Right lobe of liver (tissue), 6 donors: ENCODE data around the gene EPN3. TPM values are rescaled to one million over a fixed set of nuclear protein-coding genes. Genes with fewer than 3 reads are reported as not detected.

Source experiments
- ATAC-seq, 4 donors: fragments of 200-7000 bp; cut with Tn5 transposase; one replicate each; pipeline ENCODE4 v1.9.1; 2020; ENCODE audit warnings: mild to moderate bottlenecking in 4 of 4, moderate library complexity in 4 of 4
- DNase-seq, 3 donors: peaks; one replicate each; pipeline ENCODE4 v3.0.0-alpha.2; 2020
- H3K27ac ChIP-seq, 3 donors: fragments of 200-600 bp; one replicate each; pipeline ENCODE4 v1.8.0; 2022
- H3K27me3 ChIP-seq, 2 donors: fragments of 200-600 bp; one replicate each; pipeline ENCODE4 v1.8.0; 2022
- H3K36me3 ChIP-seq, 4 donors: fragments of 200-600 bp; sonication (generic) in 1 of 4; one replicate each; pipeline versions ENCODE4 v1.5.1 to v1.8.0; 2017 to 2022; ENCODE audit warnings: control low read depth in 1 of 4
- H3K4me1 ChIP-seq, 4 donors: fragments of 200-600 bp; sonication (generic) in 1 of 4; one replicate each; pipeline versions ENCODE4 v1.5.1 to v1.8.0; 2017 to 2022; ENCODE audit warnings: control low read depth in 1 of 4
- H3K4me3 ChIP-seq, 3 donors: fragments of 200-600 bp; one replicate each; pipeline ENCODE4 v1.8.0; 2022
- H3K9me3 ChIP-seq, 4 donors: fragments of 200-600 bp; sonication (generic) in 1 of 4; one replicate each; pipeline versions ENCODE4 v1.5.1 to v1.8.0; 2017 to 2022; ENCODE audit warnings: control low read depth in 1 of 4
- POLR2A ChIP-seq: fragments of 450-650 bp; IDR thresholded peaks from one replicate; pipeline ENCODE4 v1.6.1; 2017; ENCODE audit warnings: antibody characterized with exemption, mild to moderate bottlenecking
- WGBS: methylation state at CpG from one replicate; pipeline ENCODE4 v1.1.6; 2018; ENCODE audit warnings: low coverage, low lambda C conversion rate; ENCODE audit not compliant: insufficient coverage; ENCODE audit errors: missing lambda C conversion rate; 5-methylcytosine and 5-hydroxymethylcytosine counted together
- intact Hi-C, 2 donors: fragments of 100-400 bp; cut with DNase I; formaldehyde crosslinking; loops; one replicate each; pipeline versions ENCODE4 v1.11.2 to v1.14.1; 2022
- total RNA-seq, 6 experiments: library from RNA; depleted of rRNA in 2 of 6; stranded (reverse); fragments of >200 nt in 2 of 6; fragmentation: NEBNext Ultra II Directional in 3 of 6; extraction: Animal tissue kit (Norgen Biotek cat#: 25700) in 3 of 6; gene quantifications; one replicate each; pipeline versions ENCODE4 v1.1.0 to v1.2.4, GENCODE V29; 2016 to 2023
- TF ChIP-seq, protein P1 (sequence below), 4 donors: fragments of 200-600 bp in 3 of 4; fragments of 450-650 bp in 1 of 4; IDR thresholded peaks; one replicate each; pipeline versions ENCODE4 v1.5.1 to v1.8.0; 2016 to 2022; ENCODE audit warnings: antibody characterized with exemption in 4 of 4, mild to moderate bottlenecking in 2 of 4
- donor health status: DM: no; HTN: yes; CAD: no.
- donor health status: DM: no; HTN: no; CAD: no.
- donor health status: DM: no; HTN: no; CAD: no.
- donor health status: DM: no; HTN: yes; CAD: no.
- donor health status: DM: no; HTN: yes; CAD: no.

EPN3 gene
- total RNA-seq, 6 experiments from 2014 or later, result 0.06 to 0.27 TPM; not detected in 4

DNA sequence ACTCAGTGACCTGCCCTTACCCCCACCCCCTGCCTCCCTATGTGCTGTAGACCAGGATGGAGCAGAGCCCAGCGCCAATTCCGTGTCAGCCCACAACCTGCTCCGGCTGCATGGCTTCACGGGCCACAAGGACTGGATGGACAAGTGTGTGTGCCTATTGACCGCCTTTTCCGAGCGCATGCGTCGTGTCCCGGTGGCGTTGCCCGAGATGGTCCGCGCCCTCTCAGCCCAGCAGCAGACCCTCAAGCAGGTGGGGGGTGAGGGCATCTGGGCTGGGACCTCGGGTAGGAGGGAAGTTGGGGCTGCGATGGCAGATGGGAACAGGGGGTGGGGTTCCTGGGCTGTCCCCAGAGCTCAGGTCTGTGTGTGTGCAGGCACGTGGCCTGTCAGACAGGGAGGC lies 21.7 kb downstream of the EPN3 start:
- Histone ChIP-seq H3K27ac (no peak overlapping the region), H3K27me3 (peaks cover 0 to 4% of the 10 kb centered on the region in 2 donors), H3K36me3 (peaks cover 0 to 5% (median 0%) of the 10 kb centered on the region in 4 donors), H3K9me3 (no peaks in the 10 kb centered on the region), H3K4me3 (no peak overlapping the region), H3K4me1 (peaks cover 0 to 20% (median 10%) of the 10 kb centered on the region in 4 donors)
- ATAC-seq, result no peak
- TF ChIP-seq, protein P1, sequence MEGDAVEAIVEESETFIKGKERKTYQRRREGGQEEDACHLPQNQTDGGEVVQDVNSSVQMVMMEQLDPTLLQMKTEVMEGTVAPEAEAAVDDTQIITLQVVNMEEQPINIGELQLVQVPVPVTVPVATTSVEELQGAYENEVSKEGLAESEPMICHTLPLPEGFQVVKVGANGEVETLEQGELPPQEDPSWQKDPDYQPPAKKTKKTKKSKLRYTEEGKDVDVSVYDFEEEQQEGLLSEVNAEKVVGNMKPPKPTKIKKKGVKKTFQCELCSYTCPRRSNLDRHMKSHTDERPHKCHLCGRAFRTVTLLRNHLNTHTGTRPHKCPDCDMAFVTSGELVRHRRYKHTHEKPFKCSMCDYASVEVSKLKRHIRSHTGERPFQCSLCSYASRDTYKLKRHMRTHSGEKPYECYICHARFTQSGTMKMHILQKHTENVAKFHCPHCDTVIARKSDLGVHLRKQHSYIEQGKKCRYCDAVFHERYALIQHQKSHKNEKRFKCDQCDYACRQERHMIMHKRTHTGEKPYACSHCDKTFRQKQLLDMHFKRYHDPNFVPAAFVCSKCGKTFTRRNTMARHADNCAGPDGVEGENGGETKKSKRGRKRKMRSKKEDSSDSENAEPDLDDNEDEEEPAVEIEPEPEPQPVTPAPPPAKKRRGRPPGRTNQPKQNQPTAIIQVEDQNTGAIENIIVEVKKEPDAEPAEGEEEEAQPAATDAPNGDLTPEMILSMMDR (IDR thresholded peaks at IDR 0.05), result no peak
- no peak for TF ChIP-seq POLR2A
- intact Hi-C loops, result loop anchor here (5.0 to 10.0 kb wide), 4 partner anchors 63 to 281 kb away; partner anchors contain the start of gene WFIKKN2 (in 1 of the 2)
- 97% methylated on average over 15 of the region's 17 CpGs for WGBS
- DNase-seq, result no peak

DNA sequence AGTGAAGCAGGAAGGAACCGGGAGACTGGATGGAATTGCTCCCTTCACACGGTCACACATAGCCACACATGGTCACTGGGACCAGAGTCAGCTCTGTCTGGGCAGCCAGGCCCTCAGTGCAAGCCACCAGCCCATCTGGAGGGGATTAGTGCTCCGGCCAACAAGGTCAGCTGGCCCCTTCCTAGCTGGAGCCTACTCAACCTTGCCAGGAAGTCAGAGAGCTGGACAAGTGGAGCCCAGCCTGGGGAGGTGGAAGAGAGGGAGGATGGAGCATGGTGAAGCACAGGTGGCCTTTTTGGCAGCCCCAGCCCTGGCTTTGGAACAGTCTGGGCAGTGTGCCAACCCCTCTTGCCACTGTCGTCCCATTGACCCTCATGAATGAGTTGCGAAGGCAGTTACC lies 24.3 kb downstream of the EPN3 start:
- Histone ChIP-seq H3K36me3 (peaks cover 0 to 5% (median 0%) of the 10 kb centered on the region in 4 donors), H3K27ac (no peak overlapping the region), H3K4me1 (peaks cover 0 to 22% (median 6%) of the 10 kb centered on the region in 4 donors), H3K27me3 (peaks cover 4 to 24% of the 10 kb centered on the region in 2 donors), H3K4me3 (no peak overlapping the region), H3K9me3 (no peaks in the 10 kb centered on the region)
- DNase-seq (peak in 2 of 3 donors; percentile 69 to 75), ATAC-seq (peak; percentile 37 to 48 (median 40))
- intact Hi-C loops, result loop anchor here in 1 of 2 donors (10.0 kb wide), 1 partner anchor 278 kb away; the partner anchor contains the start of gene WFIKKN2
- TF ChIP-seq POLR2A, result no peak
- TF ChIP-seq, protein P1 (IDR thresholded peaks at IDR 0.05), result no peak
- 71% methylated on average over 3 of the region's 5 CpGs for WGBS

DNA sequence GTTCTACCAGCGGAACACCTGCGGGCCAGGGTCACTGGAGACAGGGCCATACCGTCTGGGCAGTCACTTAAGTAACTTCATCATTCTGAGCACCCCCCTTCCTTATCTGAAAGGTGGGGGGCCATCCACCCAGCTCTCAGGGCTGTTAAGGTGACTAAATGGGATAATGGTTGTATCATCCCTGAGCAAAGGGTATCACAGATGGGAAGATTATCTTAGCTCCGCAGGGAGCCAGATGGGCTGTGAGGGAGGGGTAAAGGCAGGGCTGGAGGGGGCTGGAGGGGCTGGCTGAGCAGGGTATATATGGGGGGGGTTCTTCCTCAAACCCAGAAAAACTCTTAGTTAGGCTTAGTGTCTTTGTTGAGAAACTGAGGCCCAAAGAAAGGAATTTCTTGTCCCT lies 25.1 kb downstream of the EPN3 start:
- H3K36me3 ChIP-seq, result peaks cover 0 to 5% (median 0%) of the 10 kb centered on the region in 4 donors
- no peaks in the 10 kb centered on the region for H3K9me3 ChIP-seq
- DNase-seq (no peak), ATAC-seq (no peak)
- H3K27me3 ChIP-seq, result peaks cover 4 to 29% of the 10 kb centered on the region in 2 donors
- TF ChIP-seq, protein P1 (IDR thresholded peaks at IDR 0.05), result no peak
- no peak for TF ChIP-seq POLR2A
- no peak overlapping the region for H3K4me3 ChIP-seq
- H3K4me1 ChIP-seq, result peaks cover 0 to 22% (median 6%) of the 10 kb centered on the region in 4 donors
- WGBS, result 95% methylated on average over 2 of the region's 4 CpGs
- intact Hi-C loops, result loop anchor here in 1 of 2 donors (10.0 kb wide), 1 partner anchor 277 kb away; the partner anchor contains the start of gene WFIKKN2
- no peak overlapping the region for H3K27ac ChIP-seq

DNA sequence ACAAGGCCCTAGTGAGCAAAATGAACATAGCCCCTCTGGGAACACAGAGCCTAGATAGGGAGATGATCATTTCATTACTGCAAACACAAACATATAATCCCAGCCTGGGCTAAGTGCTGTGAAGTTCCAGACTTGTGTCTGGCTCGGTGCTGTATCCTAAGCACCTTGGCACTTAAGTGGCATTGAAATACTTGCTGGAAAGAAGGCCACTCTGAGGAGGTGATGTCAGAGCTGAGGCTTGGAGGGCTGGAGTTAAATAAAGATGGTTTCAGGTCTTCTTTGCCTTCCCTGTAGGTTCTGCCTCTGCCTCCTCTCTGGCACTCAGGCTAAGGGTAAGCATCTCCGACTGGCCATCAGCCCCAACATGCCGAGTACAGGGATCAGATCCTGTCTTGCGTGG lies 25.6 kb downstream of the EPN3 start:
- intact Hi-C loops, result loop anchor here in 1 of 2 donors (10.0 kb wide), 1 partner anchor 277 kb away; the partner anchor contains the start of gene WFIKKN2
- peaks cover 0 to 5% (median 0%) of the 10 kb centered on the region in 4 donors for H3K36me3 ChIP-seq
- H3K4me3 ChIP-seq, result no peak overlapping the region
- H3K4me1 ChIP-seq, result peaks cover 0 to 22% (median 6%) of the 10 kb centered on the region in 4 donors
- ATAC-seq (no peak), DNase-seq (no peak)
- peaks cover 4 to 29% of the 10 kb centered on the region in 2 donors for H3K27me3 ChIP-seq
- H3K9me3 ChIP-seq, result no peaks in the 10 kb centered on the region
- TF ChIP-seq, protein P1 (IDR thresholded peaks at IDR 0.05), result no peak
- TF ChIP-seq POLR2A, result no peak
- H3K27ac ChIP-seq, result no peak overlapping the region
- no CpG with 5 or more reads among the region's 4 CpGs for WGBS
